GM18507 (cell line): Measurements from ENCODE around the gene OCA2.
"Not testable (repeated sequence)": the region's sequence is repeated elsewhere in the genome, so short reads cannot be mapped to it uniquely, and the experiment has no call there.

Experiments used
- DNase-seq: peaks from one replicate; pipeline ENCODE4 v3.0.0; 2011; ENCODE audit warnings: low read depth; ENCODE audit not compliant: insufficient read length; ENCODE audit errors: extremely low spot score
- FAIRE-seq: peaks from 2 replicates; lab custom pipeline; 2011; peaks lifted over from hg19 to GRCh38; lab: Jason Lieb, UNC

OCA2 gene

DNA sequence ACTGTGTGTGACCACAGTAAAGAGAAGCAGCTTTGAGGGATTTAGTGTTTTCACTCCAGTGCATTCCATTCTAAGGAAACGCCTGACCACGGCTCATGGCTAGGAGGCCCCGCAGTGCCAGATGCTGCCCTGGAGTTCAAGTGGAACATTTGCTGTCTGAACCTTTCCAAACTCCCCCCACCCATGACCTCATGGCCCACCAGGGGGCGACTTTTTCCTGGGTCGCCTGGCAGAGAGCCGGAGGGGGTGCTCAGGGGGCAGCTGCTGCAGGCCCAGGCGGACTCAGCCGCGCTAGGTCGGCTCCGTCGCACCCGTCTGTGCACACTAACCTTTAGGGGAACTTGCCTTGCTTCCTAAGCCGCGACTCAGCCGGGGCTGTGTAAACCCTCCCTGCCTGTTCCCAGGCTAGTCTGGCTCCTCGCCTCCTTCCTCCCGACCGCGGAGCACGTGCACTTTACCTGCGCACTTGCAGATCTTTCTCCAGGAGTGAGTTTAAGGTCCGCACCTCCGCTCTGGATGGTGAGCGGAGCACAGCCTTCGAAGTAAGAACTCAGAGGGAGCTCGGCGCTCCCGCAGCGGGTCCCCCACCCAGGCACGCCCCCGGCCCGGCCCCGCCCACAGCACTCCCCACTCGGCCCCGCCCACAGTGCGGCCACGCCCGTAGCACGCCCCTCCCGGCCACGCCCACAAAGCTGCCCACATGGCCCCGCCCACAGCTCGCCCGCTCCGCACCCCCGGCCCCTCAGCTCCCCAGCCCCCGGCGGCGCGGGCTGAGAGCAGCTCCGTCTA lies at the start of gene OCA2:
OCA2 (minus strand) TSS at position 550 of the 789 bp plus-strand sequence. CDS start 17,441 bp downstream, outside the sequence.
- FAIRE-seq (no peak), DNase-seq (no peak)

DNA sequence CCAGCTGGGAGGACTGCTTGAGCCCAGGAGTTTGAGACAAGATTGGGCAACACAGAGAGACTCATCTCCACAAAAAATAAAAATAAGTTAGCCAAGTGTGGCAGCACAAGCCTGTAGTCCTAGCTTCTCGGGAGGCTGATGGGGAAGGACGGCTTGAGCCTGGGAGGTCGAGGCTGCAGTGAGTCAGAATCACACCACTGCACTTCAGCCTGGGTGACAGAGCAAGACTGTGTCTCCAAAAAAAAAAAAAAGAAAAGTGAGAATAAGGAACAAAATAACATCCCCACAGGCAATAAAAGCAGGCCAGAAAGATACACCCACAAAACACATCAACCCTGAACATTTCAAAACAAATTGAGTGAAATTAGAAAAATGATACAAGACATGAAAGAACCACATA lies 48.7 kb upstream of the OCA2 start:
- FAIRE-seq (no peak), DNase-seq (no peak)

DNA sequence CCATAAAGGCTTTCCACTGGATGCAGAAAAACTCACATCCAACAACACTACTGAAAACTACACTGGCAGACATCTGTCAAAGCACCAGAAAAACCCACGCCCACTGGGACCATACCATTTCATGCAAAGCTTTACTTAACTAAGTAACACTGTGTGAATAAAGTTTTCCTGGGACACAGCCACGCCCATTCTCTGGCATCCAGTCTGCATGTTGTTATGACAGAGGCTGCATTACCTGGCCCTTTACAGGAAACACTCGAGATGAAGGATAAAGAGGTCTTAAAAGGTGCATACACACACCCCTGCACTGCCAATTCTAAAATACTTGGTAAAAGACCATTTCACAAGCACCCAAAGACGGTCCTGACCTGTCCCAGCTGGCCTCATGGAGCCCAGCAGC lies 46.3 kb upstream of the OCA2 start:
- not testable (repeated sequence) for DNase-seq, FAIRE-seq

DNA sequence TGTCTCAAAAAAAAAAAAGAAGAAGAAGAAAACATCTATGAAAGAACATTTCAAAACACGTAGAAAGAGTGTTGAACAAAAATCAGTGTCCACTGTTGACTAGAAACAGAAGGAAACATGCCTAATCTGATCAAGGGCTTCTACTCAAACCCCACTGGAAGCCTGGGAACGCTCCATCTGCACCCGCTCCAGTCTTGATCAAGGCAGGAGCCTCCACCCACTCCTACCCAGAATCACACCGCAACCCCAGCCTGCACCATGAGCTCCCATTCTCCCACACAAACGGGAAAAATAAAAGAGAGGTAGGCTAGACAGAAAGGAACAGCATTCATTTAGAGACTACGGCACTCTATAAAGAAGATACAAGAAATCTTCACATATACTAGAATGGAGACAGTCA lies 40.9 kb upstream of the OCA2 start:
- no peak for FAIRE-seq

DNA sequence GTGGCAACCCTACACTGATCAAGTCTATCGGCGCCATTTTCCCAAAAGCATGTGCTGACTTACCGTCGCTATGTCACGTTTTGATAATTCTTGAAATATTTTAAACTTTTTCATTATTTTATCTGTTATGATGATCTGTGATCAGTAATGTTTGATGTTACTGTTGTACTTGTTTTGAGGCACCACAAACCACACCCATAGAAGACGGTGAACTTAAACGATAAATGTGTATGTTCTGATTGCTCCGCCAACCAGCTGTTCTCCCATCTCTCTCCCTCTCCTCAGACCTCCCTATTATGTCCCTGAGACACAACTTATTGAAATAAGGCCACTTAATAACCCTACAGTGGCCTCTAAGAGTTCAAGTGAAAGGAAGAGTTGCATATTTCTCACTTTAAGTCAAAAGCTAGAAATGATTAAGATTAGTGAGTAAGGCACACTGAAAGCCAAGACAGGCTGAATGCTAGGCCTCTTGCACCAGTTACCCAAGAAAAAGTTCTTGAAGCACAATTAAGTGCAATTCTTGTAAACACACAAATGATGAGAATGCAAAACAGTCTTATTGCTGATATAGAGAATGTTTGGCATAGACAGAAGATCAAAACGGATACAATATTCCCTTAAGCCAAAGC lies 38.4 kb upstream of the OCA2 start:
- DNase-seq, FAIRE-seq: not testable (repeated sequence)

More for the DNA sequence above, 40.9 kb upstream of the OCA2 start:
- DNase-seq = no peak

DNA sequence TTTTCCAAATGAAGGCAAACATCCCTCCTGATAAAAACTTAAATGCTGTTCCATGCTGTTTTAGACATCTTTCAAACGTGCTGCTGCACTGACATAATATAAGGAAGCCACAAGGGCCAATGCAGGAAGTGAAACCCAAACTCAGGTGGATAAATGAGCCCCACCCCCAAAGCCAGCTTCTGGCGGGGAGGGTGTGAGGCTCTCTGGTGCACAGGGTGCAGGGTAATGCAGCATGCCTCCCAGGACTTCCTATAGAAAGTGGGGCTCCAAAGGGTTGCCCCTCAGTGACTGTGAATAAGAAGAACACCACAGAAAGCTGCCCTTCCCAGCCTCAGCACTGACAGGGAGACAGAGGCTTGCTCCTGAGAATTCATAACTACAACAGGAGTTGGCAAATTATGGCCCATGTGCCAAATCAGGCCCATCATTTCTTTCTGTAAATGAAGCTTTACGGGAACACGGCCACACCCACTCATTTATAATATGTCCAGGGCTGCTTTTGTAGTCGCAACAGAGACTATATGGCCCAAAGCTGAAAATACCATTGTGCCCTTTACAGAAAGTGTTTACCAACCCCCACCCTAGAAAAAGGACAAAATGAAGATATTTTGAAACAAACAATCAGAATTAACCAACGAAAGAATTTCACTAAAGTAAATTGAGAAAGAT lies 37.3 kb upstream of the OCA2 start:
- DNase-seq = not testable (repeated sequence)
- peak; percentile 97 for FAIRE-seq

DNA sequence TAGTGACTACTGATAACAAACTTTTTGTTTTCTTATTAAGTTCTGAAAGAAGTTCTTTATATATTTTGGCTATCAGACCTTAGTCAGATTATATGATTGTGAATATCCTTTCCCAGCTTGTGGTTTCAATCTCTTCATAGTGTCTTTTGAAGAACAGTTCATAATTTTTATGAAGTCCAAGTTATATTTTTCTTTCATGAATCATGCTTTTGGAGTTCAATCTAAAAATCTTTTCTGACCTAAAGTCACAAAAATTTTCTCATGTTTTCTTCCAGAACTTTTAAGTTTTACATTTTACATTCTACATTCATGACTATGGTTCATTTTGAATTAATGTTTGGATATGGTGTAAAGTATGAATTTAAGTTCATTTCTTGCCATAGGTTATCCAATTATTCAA lies 34.2 kb upstream of the OCA2 start:
- no peak for FAIRE-seq
- no peak for DNase-seq

DNA sequence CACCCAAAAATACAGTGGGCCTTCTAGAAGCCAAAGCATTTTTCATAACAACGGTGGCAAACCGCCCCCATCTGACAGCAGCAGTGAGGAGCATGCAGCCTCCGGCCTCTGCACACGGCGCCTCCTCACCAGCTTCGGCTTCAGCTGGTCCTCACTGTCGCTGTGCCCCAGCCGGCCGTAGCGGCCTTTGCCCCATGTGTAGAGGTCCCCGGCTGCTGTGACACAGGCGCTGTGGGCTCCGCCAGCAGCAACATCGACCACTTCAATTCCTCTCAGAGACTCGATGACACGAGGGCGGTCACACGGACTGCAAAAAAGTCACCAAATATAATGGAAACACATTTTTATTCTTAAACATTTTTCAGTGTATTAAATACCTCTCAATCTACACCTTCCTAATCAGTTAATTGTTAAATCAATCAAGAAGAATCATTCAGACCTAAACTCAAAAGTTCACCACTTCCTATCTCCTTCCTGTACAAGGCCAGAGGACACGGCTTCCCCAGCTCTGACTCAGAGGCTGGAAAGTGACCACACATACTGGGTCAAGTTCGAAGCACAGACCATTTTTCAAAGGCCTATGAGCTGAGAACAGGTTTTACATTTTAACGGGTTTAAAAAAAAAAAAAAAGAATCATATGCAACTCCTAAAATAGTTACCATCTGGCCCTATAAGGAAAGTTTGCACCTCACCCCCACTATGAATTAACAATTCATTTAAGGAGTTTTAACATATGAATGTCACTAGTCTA lies 33.6 kb upstream of the OCA2 start:
- DNase-seq (no peak), FAIRE-seq (no peak)

DNA sequence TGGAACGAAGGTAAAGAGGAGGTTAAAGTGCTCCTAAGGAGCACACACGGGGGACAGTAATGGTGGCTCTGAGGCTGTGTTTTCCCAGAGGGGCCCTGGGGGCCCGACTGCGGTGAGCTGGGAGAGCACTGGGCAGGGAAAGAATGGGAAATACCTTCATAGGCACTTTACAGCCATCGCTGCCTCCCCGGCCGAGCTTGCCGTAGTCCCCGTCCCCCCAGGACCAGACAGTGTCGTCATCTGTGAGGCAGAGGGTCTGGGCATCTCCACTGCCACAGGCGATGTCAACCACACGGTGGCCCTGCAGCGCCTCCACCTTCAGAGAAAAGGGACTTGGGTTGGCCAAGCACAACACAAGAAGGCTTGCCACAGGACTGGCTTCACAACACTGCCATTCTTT lies 32.8 kb upstream of the OCA2 start:
- no peak for DNase-seq
- no peak for FAIRE-seq

DNA sequence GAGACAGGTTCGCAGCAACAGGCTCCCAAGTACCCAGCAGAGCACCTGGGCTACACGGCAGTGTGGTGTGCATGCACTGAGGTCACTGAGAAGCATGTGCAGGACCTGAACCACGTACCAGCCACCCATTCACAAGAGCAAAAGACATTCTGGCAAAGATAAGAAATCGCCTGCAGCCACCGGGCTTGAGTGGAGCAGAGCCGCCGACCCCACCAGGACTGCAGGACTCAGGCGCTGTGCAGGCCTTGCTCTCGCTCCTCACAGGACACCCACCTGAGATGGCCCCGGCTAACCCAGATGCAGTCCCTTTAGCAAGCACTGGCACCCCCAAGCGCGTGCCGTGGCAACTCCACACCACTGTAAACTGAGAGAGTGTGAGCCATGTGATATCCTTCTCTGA lies 32.3 kb upstream of the OCA2 start:
- FAIRE-seq (no peak), DNase-seq (no peak)

DNA sequence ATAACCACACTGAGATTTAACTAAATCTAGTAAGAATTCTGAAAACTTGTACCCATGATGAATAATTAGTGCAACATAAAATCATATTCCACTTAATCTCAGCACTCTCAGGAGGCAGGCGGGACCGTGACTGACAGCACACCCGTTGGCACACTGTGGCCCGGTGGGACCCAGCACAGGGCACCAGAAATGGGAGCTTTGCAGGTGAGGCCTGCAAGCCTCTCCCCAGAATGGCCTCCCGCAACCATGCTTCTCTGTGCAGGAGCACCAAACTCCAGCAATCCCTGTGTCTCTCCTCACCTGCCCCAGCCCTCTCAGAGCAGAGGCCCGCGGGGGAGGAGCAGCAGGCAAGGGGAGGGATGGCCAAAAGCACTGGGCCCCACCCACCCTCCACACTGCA lies 31.5 kb upstream of the OCA2 start:
- DNase-seq (no peak), FAIRE-seq (no peak)

DNA sequence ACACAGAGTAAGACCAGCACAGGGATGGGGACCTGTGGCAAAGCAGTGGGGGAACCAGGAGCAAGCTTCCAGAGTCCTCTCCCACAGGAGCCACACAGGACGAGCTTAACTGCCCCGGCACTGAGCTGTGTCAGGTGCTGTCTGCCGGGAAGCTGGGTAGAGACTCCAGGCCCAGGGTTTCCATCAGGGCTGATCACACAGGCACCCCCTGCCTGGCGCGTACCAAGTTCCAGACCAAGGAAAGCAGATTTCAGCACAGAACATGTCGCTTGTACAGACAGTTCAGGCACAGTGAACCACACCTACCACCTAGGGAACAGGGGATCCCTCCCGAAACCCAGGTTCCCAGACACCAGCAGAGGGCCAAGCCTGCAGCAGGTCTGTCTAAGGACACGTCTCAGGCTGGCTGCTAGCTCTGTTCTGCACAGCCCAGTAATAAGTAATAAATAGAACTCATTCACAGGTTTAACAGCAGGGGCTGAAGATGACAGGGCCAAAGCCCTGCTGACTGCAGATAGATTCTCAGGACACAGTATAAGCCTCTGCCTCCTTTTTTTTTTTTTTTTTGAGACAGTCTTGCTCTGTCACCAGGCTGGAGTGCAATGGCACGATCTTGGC lies 30.2 kb upstream of the OCA2 start:
- no peak for FAIRE-seq
- no peak for DNase-seq

DNA sequence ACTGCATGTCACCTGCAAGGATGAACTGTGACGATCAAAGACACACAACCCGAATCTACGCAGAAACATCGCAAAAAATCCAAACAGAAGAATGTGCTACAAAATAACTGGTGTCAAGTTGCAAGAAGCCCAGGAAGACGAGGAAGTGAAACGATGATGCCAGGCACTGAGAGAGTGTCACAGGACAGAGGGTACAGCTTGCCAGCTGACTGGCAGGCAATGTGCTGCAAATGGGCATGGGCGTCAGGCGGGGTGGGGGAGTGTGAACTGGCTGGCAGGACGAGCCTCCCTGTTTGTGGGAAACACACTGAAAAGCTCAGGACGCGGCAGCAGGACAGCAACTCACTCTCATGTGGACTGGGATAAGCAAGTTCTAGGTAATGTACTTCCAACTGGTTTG lies 28.9 kb upstream of the OCA2 start:
- DNase-seq (no peak), FAIRE-seq (no peak)

DNA sequence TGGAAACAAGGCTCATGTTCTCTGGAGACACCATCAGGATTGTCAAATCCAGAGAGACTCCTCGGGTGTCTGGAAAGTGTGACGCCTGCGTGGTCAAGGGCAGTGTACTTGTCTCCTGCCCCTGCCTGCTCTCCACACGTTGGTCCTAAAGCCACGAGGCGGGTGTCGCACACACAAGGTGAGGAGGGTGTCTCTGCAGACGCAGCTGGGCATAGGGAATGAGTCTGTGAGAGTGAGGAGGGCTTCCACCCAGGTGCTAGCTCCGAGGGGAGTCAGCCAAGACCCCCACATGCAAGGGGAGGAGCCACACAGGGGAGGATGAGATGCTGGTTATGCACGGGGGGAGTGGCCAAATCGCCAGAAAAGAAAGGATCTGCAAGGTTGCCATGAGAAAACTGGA lies 27.9 kb upstream of the OCA2 start:
- FAIRE-seq = no peak
- DNase-seq = no peak

DNA sequence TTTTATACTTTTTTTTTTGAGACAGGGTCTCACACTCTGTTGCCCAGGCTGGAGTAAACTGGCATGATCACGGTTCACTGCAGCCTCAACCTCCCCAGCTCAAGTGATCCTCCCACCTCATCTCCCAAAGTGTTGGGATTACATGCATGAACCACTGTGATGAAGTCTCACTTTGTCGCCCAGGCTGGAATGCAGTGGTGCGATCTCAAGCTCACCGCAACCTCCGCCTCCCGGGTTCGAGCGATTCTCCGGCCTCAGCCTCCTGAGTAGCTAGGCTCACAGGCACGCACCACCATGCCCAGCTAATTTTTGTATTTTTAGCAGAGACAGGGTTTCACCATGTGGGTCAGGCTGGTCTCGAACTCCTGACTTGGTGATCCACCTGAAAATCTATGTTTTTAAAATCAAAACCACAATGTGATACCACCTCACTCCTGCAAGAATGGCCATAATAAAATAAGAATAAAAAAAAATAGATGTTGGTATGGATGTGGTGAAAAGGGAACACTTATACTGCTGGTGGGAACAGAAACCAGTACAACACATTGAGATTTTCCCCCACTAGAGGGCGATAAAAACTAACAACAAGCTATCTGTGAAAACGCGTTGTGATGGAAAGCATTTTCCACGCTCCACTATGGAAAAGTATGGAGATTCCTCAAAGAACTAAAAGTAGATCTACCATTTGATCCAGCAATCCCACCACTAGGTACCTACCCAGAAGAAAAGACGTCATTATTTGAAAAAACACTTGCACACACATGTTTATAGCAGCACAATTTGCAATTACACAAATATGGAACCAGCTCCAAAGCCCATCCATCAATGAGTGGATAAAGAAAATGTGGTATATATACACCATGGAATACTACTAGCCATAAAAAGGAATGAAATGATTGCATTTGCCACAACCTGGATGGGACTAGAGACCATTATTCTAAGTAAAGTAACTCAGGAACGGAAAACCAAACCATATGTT lies 26.8 kb upstream of the OCA2 start:
- FAIRE-seq (peak; percentile 71), DNase-seq (no peak)

DNA sequence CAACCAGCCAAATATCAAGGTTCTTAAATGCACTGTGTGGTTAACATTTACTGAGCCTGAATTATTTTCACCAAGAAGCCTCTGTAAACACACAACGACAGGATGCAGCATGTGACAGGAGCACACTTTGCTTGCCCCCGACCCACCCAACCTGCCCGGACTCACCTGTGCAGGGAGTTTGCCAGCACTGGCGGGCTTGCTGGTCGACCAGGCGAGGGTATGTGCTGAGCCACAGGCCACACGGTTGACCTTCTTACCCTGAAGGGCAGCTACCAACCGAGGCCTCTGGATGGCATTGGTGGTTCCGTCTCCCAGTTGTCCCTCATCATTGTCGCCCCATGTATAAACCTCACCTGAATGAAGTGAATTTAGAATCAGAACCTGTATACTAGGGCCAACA lies 25.7 kb upstream of the OCA2 start:
- no peak for FAIRE-seq

DNA sequence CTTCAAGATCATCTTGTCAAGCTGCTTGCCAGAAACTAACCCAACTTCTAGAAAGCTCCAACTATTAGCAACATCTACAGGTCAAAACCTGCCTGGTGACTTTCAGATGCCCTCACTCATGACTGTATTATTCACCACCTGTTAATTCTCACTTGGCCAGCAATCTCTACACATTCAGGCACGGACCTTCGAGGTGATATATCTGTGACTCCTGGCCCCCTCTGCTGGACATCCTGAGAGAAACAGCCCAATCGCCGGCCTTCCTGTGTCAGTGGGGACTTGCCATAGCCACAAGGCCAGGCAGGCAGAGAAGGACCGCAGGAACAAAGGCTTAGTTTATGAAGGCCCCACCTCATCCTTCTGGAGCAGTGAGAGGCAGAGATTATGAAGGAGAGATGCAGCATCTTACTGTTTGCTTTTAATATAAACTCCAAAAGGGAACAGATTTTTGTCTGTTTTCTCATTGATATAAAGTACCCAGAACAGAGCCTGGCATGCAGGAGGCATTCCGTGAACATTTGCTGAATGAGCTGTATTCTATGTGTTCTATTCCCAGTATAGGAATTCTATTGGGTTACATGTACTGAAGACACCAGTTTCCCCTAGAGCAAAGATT lies 24.4 kb upstream of the OCA2 start:
- DNase-seq (peak; percentile 35), FAIRE-seq (peak; percentile 41)

More for the DNA sequence above, 25.7 kb upstream of the OCA2 start:
- DNase-seq = no peak
